NOMO-1 (cell line): ENCODE data around the gene SMARCA2.

Source experiments
- DNase-seq, 2 experiments: peaks; one replicate each; lab custom pipeline; 2025; ENCODE audit not compliant: unreplicated experiment in 2 of 2; lab: John Stamatoyannopoulos, UW

Gene SMARCA2

DNA sequence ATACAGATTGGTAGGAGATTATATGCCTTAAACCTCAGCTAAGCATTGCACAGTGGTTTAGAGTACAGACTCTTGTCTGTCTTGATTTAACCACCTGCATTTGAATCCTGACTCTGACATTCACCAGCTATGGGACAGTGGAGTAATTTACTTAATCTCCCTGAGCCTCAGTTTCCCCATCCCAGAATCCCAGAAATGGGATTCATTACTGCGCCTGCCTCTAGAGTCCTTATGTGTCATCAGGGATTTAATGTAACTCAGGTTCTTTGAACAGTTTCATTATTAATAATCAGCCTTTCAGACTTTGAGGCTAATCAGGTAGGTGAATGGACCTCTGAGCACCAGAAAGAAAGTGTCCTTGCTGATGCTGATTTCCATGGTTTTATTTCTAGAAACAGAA lies 149.1 kb downstream of the SMARCA2 start:
- DNase-seq: no peak

DNA sequence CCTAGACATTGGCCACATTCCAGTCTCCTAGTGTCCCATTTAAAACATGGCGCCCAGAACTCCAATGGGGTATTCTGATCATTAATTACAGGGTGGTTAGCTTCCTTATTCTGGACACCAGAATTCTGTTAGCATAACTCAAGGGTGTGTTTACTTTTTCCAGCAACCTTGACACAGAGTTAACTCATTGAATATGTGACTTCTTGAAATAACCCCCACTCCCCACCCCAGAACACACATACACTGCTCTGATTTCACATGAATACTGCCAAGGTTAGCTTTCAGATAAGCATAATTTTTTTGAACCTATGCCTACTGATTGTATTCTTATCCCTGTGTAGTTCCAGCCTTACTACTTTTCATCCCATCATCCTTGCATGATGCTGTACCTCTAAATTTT lies 151.1 kb downstream of the SMARCA2 start:
- DNase-seq: no peak

DNA sequence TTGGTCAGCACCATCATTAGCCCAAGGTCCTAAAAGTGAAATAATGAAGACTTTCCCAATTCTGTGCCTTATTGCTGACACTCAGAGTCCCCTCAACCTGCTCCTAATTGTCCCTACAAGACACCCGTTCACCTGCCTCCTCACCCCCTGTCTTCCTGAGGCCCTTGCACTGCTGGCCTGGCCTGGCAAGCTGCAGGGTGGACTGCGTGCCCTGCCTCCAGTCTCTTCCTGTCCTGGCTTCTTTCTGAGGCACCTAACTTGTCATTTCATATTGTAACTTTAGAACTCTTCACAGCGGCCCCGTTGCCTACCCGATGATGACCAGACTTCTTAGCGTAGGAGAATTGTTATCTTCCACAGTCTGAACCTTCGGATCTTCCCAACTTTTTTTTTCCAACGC lies 153.9 kb downstream of the SMARCA2 start:
- DNase-seq: no peak

DNA sequence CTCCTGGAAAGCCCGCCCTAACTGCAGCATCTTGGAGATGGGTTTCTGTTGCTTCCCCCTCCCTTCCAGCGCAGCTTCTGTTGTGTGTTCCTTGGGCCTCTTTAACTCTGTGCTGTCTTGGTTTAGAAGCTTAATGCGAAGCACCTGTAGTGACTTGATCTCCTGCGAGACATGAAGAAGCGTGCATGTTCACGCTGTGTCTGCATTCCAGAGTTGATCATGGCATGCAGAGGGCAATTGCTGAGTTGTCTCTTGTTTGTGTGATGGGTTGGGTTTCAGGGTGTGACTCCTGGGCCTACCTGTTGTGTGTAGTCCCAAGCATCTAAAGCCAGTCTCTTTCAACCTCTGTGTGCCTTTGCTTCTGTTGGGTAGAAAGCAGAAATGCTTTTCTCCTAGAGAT lies 155.6 kb downstream of the SMARCA2 start:
- no peak for DNase-seq

DNA sequence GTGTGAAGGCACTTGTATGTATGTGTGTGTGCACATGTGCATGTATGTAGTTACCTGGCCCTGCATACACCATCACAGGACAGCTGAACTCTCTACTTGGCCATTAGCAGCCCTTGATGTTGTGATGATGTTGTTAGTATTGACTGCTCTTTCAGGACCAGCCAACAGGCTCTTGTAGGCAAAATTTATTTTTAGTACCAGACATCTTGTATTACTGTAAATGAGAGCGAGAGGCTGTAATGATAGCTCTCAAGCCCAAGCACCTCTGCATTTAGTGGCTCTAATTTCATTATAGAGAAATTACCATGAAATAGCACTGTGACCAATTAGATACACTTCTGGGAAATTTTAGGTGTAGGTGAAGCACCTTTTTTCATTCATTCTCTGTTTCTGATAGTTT lies 158.0 kb downstream of the SMARCA2 start:
- no peak for DNase-seq

GRCh38 chr9:2173861-2174260 lies 158.7 kb downstream of the SMARCA2 start:
- DNase-seq: no peak

DNA sequence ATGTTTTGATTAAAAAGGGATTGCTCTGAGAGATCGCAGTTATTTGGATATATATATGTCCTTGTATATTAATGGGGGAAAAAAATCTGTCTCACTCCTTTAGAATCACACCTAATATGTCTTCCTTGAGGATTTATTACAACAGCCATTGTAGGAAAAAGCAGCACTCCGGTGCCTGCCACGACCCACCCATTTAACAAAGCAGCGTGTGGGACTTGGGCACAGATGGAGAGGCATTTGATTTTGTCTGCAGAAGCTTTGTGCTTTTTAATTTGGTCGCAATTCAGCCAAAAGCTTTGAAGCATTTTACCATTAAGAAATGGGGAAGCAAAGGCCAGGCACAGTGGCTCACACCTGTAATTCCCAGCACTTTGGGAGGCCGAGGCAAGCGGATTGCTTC lies 159.2 kb downstream of the SMARCA2 start:
- DNase-seq: no peak

GRCh38 chr9:2174911-2175310 lies 159.8 kb downstream of the SMARCA2 start:
- no peak for DNase-seq

DNA sequence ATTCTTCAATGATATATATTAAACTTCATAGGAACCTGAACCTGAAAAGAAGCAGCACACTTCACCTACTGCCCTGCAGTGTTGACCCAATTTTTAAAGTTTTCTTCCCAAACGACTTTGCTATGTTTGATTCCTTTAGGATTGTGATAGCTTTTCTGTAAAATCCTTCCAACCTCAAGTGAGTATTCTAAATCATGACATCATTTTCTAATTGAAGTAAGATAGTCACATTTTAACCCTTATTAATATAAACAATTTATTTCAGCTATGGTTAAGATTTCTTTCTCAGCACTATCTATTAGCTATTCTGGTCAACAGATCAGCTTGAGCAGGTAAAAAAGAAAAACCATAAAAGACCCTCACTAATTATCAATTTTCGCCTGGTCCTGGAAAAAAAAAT lies 162.0 kb downstream of the SMARCA2 start:
- DNase-seq: no peak

DNA sequence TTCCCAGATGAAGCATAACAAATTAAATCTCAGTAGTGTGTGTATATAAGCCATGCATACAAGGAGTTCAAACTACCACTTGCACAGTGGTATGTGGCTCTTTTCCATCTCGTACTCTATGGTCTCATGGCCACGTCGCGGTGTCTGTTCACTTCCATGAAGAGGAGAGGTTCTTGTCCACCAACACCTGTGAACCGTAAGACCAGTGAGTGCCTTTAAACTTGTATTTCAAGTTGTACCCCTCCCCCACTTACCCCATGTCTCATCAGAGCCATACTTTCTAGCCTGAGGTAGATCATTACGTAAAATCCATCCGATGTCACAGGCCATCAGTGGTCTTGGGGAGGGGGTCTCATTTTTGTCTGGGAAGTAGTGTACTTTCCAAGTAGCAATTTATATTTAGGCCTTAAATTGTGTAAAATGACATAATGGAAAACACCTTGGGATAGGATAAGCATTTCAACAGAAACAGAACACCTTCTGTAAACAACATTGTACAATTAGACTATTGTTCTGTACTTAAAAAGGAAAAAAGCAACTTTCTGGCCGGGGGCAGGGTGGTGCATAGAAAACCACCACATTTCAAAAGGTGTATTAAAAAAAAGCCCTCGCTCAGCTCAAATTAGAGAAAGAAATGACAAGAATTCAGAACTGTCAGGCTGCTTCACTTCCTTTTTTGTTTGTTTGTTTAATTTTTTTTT lies 163.0 kb downstream of the SMARCA2 start:
- no peak for DNase-seq

- no peak for DNase-seq
Observed at GRCh38 chr9:2179567-2179966, 164.4 kb downstream of the SMARCA2 start.

DNA sequence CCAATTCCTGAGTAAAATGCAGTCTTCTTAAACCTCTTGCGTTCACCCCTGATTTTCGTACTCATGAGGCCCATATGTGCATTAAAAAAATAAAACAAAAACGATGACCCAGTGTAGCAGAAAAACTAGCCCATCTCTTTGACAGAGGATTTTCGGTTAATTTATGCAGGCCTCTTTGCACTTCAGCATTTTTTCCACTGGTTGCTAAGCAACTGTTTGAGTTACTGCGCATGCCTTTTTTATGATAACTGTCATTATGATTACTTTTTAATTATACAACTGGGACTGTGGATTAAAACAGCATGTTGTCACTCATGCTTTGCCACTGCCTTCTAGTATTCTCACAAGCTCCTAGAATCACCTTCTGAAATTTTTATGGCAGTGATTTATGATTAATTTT lies 165.0 kb downstream of the SMARCA2 start:
- DNase-seq: no peak

DNA sequence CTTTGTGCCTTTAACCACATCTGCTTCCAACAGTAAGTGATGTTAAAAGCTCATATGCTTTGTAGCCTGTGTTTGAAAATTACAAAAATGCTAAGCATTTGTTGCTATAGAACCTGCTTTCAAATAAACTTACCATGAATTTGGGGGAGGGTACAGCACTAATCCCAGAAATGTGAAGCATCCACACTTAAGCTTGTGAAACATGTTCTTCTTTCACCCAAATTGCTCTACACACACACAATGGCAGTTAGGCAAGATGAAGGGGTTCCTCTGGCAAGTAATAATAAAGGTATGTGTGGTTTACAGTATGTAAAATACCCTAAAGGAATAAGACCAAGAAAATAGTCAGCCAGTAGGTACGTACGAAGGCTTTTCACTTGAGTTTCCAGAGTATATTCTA lies 165.6 kb downstream of the SMARCA2 start:
- DNase-seq: no peak

GRCh38 chr9:2181792-2182191 lies 166.6 kb downstream of the SMARCA2 start:
- no peak for DNase-seq

DNA sequence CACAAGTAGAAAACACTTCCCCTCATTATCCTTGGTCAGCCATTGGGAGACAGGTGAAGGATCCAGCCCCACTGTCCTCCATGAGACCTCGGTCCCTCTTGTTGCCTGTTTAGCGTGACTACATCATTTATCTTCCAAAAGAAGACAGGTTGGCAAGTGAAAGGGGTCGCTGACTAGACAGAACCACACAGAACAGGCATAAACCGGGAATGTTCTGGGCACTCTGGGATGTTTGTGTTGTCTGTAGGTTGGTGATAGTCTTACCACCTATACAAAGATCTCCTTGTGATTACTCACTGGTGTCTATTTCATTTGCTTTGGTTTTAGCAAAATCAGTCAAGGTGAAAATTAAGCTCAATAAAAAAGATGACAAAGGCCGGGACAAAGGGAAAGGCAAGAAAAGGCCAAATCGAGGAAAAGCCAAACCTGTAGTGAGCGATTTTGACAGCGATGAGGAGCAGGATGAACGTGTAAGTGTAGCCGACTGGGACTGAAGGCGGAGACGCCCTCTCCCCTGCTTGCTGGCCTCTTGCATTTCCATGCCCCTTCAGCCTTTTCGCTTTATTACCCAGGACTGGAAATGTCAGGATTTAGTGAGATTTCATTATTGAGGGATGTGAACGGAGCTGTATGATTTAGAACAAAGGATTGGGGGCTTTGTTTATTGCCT lies 175.9 kb downstream of the SMARCA2 start:
- DNase-seq: no peak

DNA sequence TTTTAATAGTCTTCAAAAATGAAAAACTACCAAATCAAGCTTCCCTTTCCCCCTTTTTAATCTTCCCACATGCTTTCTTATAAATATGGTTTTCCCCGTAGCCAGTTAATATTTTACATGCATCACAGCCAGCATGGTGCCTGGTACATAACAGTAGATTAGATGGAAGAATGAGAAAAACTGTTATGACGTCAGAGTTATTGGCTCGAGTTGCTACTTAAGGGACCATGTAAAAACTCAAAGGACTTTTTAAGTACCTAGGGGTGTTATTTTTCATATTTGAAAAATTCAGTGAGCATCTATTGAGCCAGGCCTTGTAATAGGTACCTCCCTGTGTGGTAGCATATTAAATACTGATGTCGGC lies 176.4 kb downstream of the SMARCA2 start:
- no peak for DNase-seq

DNA sequence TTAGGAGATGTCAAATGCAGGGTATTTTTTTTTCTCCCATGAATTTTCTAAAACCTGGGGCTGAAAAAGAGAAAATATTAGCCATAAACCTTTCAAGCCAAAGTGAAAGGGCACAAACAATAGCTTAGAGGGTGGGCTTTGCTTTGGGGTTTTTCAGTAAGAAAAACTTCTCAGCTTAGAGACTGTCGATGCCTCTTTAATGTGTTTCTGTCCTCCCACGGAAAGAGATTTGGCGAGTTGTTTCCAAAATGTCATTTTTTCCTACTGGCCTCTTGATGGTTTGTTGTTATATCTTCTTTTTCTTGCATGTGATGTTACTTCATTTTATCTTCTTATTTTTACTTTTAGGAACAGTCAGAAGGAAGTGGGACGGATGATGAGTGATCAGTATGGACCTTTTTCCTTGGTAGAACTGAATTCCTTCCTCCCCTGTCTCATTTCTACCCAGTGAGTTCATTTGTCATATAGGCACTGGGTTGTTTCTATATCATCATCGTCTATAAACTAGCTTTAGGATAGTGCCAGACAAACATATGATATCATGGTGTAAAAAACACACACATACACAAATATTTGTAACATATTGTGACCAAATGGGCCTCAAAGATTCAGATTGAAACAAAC lies 177.3 kb downstream of the SMARCA2 start:
- no peak for DNase-seq

- DNase-seq: no peak
Observed at GRCh38 chr9:2193552-2193951, 178.4 kb downstream of the SMARCA2 start.

GRCh38 chr9:2195211-2195610 lies 180.1 kb downstream of the SMARCA2 start:
- no peak for DNase-seq

DNA sequence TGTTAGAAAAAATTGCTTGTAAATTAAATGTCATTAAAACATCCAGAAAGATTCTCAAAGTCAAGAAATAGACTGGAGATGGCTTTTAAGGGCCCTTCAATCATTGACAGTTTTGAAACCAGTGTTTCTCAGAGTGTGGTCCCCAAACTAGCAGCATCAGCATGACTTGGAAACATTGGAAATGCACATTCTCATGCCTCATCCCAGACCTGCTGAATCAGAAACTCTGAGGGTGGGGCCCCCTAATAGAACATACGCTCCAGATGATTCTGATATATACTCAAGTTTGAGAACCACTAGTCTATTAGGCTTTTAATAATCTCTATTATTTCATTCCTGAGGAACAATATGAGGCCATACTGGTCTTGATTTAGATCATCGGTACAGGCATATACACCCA lies 181.6 kb downstream of the SMARCA2 start:
- DNase-seq: no peak

GRCh38 chr9:2198956-2199635 lies 183.9 kb downstream of the SMARCA2 start:
- DNase-seq: no peak
